ENCODE results near the gene RAX2. TPM values are rescaled to one million over a fixed set of nuclear protein-coding genes. Genes with fewer than 3 reads are reported as not detected.

The RAX2 gene
- total and polyA plus RNA-seq, 2 of the 8 experiments (the other 6 are each of a cell fraction or from before 2014, with no cell fraction given), result 0.08 TPM; not detected in 1

GRCh38 chr19:3813473-3814392, 41.7 kb upstream of the RAX2 start:
- CTCF ChIA-PET (ENCODE audit: partially characterized antibody), result interaction anchor here (0.6 to 2.7 kb wide), 5 partner anchors 9 to 1576 kb away, joined by 3 to 19 read pairs (median 3); no protein-coding TSS in a partner anchor
- peak; percentile 67; the same call in 1 of the 2 replicates for TF ChIP-seq KDM1A (IDR thresholded peaks at IDR 0.05; ENCODE audit: borderline replicate concordance, low read length)

More at GRCh38 chr19:3813473-3814392, 41.7 kb upstream of the RAX2 start:
- Histone ChIP-seq H2AFZ (ENCODE audit: low read length) (no peak overlapping the region), H2BK12ac (ENCODE audit: low read depth, low read length) (no peak overlapping the region), H3K9ac (replicated peaks in 1 of 4; ENCODE audit: extremely low read depth in 1 of 4, low read depth in 3 of 4, low read length in 3 of 4) (no peak overlapping the region), H3K4me1 (replicated peaks in 1 of 4; ENCODE audit: control insufficient read depth in 3 of 4, insufficient read depth in 4 of 4, low read length in 3 of 4) (no peaks in the 10 kb centered on the region; a peak in 1 of 7 replicates), H3K27me3 (replicated peaks in 1 of 4; ENCODE audit: control insufficient read depth in 3 of 4, extremely low read depth in 1 of 4, insufficient read depth in 3 of 4, low read length in 3 of 4) (no peaks in the 10 kb centered on the region), H2AK5ac (ENCODE audit: low read depth, low read length) (no peak overlapping the region), H3K27ac (ENCODE audit: low read depth, low read length) (no peak overlapping the region), H3K18ac (ENCODE audit: extremely low read depth, low read length) (no peak overlapping the region), H3K9me3 (ENCODE audit: insufficient read depth in 2 of 2, low read depth in 1 of 2, low read length in 1 of 2) (no peaks in the 10 kb centered on the region), H3K4ac (replicated peaks; ENCODE audit: insufficient read length, low read depth, low read length) (no peak overlapping the region), H4K20me1 (replicated peaks in 1 of 2; ENCODE audit: control insufficient read depth in 1 of 2, insufficient read depth in 2 of 2, low read length in 2 of 2) (no peaks in the 10 kb centered on the region), H3K79me1 (ENCODE audit: low read depth, low read length) (no peaks in the 10 kb centered on the region), H2BK15ac (ENCODE audit: low read length) (no peak overlapping the region; the same call in 1 of the 2 replicates), H3K4me3 (ENCODE audit: extremely low read depth in 1 of 4, insufficient read depth in 2 of 4, low read depth in 3 of 4, low read length in 4 of 4) (no peak overlapping the region), H3K79me2 (ENCODE audit: control insufficient read depth in 1 of 2, insufficient read depth in 2 of 2, low read length in 2 of 2) (no peaks in the 10 kb centered on the region), H3K56ac (replicated peaks; ENCODE audit: insufficient read length, low read depth, low read length) (no peak overlapping the region), H3K14ac (ENCODE audit: insufficient read length) (no peak overlapping the region), H4K5ac (ENCODE audit: insufficient read length, low read depth, low read length) (no peak overlapping the region), H3K4me2 (ENCODE audit: insufficient read depth in 1 of 2, low read depth in 2 of 2, low read length in 2 of 2) (no peak overlapping the region), H2BK120ac (replicated peaks; ENCODE audit: low read depth, low read length) (no peak overlapping the region), H3K36me3 (ENCODE audit: control insufficient read depth in 2 of 4, insufficient read depth in 4 of 4, low read length in 3 of 4) (no peaks in the 10 kb centered on the region), H2BK20ac (ENCODE audit: low read length) (no peak overlapping the region), H3K23me2 (ENCODE audit: low read depth, low read length) (no peaks in the 10 kb centered on the region), H2BK5ac (ENCODE audit: low read depth, low read length) (peak overlapping the region; percentile 35; the same call in 1 of the 2 replicates), H3K23ac (ENCODE audit: insufficient read length) (no peak overlapping the region), H4K91ac (replicated peaks; ENCODE audit: insufficient read length, low read length) (peak overlapping the region; percentile 74), H4K8ac (ENCODE audit: extremely low read depth, insufficient read depth, low read length) (no peak overlapping the region; the same call in 1 of the 2 replicates)
- no peak for FAIRE-seq
- no peak for DNase-seq (ENCODE audit: low read depth in 1 of 2, low spot score in 2 of 2)
- WGBS, 2 experiments (ENCODE audit: extremely low coverage in 1 of 2, insufficient coverage in 1 of 2, insufficient read length in 1 of 2, insufficient replicate concordance in 2 of 2, low coverage in 1 of 2, low lambda C conversion rate in 2 of 2, missing lambda C conversion rate in 1 of 2), result 87% methylated on average over 22 of the region's 22 CpGs; no CpG with 5 or more reads in 1 of the 2 experiments
- POLR2A ChIA-PET (ENCODE audit: partially characterized antibody), result interaction anchor here (0.5 kb wide), 1 partner anchor 65 kb away, joined by 3 read pairs; no protein-coding TSS in a partner anchor
